Embryonic facial prominence (tissue), 1 donor: Measurements from ENCODE around the gene TNRC6C.

Experiments
- DNase-seq: peaks from one replicate; pipeline ENCODE4 v3.0.0-alpha.2; 2016; ENCODE audit errors: extremely low spot score

Gene TNRC6C

DNA sequence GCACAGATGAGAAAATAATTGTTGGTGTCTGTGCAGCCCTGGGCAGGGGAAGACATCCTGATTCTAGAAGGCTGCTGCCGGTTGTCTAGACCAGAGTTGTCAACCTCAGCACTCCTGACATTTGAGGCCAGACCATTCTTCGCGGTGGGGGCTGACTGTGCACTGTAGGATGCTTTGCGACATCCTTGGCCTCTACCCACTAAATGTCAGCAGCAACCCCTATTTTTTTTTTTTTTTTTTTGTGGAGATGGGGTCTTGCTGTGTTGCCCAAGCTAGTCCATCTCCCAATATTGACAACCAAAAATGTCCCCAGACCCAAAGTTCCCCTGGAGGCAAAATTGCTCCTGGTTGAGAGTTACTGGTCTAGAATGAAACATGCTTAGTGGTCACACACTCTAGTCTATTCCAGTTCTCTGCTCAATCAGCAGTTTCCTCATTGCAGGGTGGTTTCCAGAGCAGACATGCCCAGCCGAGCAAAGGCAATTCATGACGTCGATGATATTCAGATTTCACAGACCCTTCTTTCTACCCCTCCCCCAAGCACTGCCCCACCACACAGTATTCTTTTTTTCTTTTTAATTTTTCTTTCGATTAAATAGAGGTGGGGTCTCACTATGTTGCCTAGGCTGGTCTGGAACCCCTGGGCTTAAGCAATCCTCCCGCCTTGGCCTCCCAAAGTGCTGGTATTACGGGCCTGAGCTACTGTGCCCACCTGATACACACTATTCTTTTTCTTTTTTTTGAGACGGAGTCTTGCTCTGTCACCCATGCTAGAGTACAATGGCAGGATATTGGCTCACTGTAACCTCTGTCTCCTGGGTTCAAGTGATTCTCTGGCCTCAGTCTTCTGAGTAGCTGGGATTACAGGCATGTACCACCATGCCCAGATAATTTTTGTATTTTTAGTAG is 196.7 kb downstream of the TNRC6C start:
- DNase-seq, result no peak
